Inferior parietal cortex (tissue), 1 donor: ENCODE results near the gene MKRN2.
A peak's percentile ranks its signal among the peaks of the same experiment; 100 is the strongest.
"Not testable (repeated sequence)": the region's sequence is repeated elsewhere in the genome, so short reads cannot be mapped to it uniquely, and the experiment has no call there.

ENCODE experiments used
- DNase-seq: peaks from one replicate; pipeline ENCODE4 v3.0.0-alpha.2; 2016; ENCODE audit errors: extremely low spot score

MKRN2 gene, protein sequence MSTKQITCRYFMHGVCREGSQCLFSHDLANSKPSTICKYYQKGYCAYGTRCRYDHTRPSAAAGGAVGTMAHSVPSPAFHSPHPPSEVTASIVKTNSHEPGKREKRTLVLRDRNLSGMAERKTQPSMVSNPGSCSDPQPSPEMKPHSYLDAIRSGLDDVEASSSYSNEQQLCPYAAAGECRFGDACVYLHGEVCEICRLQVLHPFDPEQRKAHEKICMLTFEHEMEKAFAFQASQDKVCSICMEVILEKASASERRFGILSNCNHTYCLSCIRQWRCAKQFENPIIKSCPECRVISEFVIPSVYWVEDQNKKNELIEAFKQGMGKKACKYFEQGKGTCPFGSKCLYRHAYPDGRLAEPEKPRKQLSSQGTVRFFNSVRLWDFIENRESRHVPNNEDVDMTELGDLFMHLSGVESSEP

DNA sequence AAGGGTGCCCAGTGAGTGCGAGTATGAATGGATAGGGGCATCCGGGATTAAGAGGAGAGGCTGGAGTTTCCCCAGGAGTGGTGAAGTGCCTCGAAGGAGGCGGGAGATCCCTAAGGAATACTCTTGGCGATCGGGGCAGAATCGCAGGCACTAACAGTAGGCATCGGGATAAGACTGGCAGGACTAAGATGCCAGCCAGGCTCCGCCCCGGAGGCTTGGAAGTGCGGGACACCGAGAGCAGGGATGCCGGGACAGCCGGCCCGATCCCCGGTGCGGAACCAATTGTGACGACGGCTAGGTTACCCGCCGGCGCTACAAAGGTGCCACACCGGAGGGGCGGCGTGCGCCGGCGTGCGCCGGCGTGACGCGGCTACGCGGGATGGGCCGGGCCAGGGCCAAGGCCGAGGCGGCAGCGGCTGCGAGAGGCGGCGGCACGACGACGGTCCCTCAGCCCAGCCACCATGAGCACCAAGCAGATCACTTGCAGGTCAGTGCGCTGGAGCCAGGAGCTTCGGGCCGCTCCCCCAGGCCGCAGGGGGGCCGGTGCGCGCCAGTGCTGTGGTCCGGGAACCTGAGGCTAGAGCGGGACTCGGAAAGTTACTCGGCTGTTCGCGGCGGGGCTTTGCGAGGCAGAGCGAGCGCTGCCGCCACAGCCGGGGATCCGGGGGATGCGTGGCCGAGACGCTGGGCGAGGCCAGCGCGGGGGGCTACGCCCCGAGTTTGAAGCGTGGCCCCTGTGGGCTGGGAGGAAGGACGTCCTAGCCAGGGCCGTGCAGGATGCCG is at the start of gene MKRN2:
MKRN2 (plus strand) TSS at position 398 of the 783 bp plus-strand sequence; CDS start at position 462, 64 bp downstream.
- peak; percentile 90 for DNase-seq

DNA sequence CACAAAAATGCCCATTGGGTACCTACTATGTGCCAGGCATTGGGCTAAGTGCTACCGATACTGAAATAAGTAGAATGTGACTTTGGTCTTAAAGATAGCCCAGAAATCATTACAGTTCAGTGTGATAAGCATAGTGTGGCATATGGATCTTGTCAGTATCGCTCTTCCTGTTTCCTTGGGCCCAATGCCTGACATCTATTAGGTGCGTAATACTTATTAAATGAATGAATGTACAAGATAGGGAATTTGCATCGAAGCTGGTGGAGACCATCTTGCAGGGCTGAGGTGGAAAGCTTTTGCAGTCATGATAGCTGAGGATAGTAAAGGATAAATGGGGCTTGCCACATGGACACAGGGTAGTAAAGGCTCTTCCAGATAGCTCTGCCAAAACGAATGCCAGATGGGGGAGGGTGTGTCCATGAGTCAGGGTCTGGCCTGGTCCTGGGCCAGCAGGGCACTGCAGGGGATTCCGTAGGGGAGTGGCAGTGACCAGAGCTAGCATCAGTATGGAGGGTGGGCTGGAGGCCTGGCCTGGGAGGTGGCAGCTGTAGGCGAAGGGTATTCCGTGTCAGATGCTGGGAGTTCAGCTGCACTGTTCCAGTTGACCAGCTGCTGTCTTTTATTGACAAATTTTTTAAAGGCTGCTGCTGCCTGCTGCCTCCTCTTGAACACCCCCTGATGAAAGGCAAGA is 49.2 kb upstream of the MKRN2 start:
- no peak for DNase-seq

DNA sequence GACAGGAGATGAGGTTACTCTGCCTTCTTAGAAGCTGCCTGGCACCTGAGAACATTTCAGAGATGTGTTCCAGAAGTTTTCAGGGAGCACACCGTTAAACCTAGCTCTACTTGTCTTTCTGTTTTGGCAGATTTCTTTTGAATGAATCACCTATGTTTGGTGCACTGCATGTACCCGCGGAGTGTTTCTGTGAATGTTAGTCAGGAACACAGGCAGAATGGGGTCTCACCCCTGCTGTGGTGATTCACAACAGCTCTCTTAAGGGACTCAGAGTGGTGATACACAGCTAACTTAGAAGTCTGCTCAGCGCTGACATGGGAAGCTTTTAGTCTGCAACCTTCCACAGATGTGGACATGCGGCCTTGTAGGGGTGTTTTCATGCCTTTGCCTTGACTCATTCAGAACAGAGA is 48.6 kb upstream of the MKRN2 start:
- DNase-seq: no peak

DNA sequence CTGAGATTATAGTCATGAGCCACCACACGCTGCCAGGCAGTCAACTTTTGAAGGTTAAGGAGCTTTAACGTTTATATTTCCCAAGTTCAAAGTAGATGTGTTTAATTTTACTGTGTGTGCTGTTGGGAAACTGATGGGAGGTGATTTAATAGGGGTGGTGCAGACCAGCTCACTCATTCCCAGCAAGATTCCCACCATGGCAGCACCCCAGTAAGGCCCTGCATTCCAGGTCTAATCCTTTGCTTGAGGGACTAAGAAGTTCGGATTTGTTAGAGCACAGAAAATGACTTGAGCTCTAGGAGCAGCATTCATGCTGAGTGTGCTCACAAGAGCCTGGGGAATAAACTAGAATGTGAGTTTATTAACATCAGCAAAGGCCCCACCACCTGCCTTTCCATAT is 47.4 kb upstream of the MKRN2 start:
- no peak for DNase-seq

DNA sequence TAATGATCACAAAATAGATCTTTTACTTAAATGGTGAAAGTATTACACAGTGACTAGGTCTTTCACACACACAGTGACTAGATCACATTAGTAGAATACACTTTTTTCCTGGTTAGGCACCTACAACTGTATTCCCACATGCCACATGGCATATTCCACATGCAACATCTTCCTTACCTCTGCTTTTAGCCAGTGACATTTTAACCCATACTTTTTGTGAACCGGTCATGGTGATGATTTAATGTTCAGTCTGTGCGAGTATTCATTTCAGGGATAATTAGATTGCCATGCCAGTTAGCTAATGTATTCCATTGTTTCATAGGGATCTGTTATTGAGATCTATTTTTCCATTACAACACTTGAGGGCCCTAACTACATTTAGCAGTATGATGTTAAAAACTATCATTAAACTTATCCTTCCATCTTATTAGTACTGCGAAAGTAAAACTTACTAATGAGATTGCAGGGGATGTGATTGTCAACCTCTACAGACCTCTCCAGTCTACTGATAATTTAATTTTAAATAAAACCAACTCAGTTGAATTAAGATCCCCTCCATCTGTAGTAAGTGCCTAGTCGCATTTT is 44.3 kb upstream of the MKRN2 start:
- DNase-seq: no peak

DNA sequence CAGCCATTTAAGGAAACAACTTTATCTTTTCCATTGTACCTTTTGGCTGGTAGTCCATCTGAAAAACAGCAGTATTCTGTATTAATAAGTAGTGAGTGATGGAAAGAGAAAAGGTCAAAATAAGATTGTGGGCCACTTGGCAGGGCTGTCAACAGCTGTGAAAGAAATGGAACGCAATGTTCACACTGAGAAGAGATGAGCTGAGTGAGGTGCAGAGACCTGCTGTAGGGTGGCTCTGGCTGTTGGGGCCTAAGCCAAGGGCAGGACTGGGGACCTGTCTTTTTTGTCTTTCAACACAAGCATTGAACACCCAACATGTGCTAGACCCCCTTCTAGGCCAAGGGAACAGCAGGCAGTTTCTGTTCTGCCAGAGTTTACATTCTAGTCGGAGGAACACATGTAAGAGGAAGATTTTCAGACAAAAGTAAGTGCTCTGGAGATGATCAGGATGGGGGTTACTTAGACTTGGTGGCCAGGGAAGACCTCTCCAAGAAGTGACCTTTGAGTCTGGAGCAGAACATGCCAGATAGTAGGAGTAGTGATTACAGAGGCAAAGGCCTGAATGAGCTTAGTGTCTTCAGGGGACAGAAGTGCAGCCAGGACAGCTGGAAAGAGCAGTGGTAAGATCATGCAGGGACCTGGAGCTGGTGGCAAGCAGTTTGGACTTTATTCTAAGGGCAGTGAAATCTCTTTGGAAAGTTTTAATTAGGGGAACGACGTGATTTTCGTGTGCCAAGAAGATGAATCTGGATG is 43.0 kb upstream of the MKRN2 start:
- DNase-seq: no peak

DNA sequence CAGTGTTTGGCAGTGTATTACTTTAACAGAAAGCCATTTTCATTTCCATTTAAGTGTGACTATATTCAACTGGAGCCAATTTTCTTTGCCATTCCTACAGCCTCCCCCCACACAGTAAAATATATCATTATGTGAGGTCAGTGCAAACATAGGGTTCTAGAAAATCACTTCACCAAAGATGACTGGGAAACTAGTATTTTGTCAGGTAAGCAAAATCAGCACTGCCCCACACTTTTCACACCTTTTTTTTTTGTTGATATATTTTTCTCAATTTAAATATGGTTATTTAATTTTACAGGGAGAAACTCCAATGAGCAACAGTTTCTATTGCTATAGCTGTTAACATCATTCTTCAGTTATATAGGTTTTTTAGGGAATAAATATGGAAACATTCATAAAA is 41.3 kb upstream of the MKRN2 start:
- DNase-seq: no peak

DNA sequence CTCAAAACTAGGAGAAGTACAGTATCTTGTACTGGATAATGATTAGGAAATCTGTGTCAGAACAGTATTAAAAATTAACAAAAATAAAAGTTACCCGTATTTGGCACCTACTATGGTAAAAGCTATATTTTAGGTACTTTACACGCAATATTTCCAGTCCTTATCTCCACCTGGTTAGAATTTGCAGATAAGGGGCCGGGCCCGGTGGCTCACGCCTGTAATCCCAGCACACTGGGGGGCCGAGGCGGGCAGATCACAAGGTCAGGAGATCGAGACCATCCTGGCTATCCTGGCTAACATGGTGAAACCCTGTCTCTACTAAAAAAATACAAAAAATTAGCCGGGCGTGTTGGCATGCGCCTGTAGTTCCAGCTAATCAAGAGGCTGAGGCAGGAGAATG is 40.0 kb upstream of the MKRN2 start:
- no peak for DNase-seq

DNA sequence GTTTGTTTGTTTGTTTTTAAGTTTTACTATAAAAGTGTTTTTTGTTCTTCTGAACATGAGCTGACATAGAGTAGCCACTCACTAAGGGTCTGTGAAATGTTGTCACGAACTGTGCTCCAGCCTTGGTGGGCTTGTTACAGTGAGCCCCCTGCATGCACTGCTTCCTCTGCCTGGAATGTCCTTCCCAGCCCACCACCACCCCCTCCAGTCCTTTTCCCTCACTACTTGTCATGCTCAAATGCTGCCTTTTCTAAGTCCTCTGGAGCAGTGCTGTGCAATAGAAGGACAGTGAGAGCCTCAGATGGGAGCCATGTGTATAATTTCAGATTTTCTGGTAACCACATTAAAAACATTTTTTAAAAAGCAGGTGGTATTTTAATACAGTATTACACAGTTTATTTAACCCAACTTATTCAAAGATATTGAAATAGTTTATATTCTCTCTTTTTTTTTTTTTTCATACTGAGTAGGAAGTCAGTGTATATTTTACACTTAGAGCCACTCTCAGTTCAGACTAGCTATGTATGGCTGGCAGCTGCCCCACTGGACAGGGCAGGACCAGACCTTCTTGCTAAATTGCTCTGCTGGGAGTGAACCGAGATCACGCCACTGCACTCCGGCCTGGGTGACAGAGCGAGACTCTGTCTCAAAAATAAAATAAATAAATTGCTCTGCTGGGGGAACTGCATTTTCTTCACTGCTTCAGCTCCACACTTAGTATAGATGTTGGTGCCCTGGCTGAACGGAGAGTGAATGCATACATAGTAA is 38.4 kb upstream of the MKRN2 start:
- DNase-seq: no peak

DNA sequence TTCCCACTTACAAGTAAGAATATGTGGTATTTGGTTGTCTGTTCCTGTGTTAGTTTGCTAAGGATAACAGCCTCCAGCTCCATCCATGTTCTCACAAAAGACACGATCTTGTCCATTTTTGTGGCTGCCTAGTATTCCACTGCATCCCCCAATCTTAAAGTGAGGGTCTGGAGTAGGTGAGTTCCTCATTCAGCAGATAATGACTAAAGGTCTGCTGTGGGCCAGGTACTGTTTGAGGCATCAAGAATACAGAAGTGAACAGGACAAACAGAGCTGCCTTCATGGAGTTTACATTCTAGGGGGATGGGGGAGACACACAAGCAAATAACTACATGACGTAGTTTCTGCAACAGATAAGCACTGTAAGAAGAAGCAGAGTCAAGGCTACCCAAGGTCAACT is 35.9 kb upstream of the MKRN2 start:
- DNase-seq: no peak

DNA sequence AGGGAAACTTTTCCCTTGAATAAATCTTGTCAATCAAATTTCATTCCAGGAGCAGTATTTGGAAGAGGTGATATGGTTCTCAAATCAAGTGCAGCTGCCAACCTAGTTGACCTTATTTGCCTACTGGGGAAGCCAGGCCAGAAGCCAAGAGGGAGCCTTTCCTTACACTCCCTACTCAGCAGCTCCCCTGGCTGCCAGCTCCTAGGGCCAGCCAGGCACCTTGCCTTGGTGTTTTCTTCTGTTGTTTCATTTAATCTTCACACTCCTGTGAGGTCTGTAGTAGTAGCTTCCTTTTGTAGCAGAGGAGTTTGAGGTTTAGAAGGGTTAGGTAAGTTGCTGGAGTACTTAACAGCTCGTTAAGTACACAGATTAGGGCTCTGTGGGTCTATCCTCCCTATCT is 34.2 kb upstream of the MKRN2 start:
- DNase-seq: no peak

DNA sequence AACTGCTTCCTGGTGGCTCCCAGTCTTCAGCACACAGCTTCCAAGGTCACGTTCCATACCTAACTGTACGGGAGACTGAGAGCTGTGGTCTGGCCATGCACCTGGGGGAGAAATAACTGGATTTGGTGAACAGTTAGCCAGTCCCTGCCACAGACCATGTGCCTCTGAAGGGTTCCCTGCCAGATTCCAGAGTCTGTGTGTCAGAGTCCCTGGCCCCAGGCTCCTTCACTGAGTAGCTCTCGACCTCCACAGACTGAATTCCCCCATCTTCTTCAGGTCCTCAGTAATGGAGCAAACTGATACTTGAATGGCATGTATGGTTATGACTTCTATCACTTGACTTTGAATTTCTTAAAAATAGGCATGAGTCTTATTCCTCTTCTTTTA is 29.1 kb upstream of the MKRN2 start:
- no peak for DNase-seq

DNA sequence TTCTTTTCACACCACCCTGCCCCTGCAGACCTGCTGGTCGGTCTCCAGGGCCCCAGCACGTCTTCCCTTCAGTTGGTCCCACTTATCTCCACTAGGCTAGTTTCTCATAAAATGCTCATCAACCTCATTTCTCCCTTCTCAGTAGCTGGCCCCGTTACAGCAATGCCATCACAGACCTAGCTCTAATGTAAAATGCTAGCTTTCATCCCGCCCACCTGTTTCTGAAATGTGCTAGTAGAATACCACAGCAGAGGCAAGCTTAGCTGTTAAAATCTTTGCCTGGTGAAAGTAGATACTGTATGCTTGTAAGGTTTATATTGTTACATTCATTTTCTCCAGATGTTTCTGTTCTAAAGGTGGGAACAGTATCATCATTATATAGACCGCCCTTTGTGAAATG is 24.7 kb upstream of the MKRN2 start:
- DNase-seq: peak; percentile 27

DNA sequence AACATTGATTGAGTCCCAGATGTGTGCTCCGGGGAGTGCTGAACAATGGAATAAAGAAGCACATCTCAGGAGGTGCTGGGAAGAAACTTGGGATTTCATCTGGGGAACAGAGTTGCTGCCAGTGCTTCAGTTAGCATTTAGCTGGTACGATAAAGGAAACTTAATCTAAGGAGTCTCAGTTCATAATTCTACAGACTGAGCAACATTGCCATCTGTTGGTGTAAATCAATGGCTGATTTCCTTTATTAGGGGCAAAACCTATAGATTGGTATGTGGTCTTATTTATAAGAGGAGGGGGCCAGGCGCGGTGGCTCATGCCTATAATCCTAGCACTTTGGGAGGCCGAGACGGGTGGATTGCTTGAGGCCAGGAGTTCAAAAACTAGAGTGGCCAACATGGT is 20.5 kb upstream of the MKRN2 start:
- no peak for DNase-seq

DNA sequence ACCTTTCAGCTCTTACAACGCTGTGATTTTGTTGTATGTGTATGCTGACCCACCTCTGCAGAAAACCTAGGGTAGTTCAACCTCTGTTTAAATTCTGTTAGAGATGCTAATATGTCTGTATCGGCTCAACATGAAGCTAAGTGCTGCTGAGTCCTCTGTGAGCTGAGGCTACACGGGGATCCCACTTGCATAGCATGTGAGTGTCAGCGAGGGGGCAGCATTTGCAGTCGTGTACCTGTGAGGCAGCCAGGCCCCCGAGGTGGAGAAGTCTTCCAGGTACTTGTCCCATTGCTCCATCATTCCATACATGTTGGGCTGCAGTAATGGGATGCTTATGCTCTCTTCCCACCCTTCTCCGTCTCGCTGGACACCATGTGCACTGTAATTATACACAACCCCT is 15.3 kb upstream of the MKRN2 start:
- no peak for DNase-seq

DNA sequence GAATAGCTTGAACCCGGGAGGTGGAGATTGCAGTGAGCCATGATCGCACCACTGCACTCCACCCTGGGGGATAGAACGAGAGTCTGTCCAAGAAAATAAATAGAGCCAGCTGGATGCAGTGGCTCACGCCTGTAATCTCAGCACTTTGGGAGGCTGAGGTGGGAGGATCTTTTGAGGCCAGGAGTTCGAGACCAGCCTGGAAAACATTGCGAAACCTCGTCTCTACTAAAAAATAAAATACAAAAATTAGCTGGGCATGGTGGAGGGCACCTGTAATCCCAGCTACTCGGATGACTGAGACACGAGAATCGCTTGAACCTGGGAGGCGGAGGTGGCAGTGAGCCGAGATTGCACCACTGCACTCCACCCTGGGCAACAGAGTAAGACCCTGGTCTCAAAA is 13.4 kb upstream of the MKRN2 start:
- DNase-seq: not testable (repeated sequence)

DNA sequence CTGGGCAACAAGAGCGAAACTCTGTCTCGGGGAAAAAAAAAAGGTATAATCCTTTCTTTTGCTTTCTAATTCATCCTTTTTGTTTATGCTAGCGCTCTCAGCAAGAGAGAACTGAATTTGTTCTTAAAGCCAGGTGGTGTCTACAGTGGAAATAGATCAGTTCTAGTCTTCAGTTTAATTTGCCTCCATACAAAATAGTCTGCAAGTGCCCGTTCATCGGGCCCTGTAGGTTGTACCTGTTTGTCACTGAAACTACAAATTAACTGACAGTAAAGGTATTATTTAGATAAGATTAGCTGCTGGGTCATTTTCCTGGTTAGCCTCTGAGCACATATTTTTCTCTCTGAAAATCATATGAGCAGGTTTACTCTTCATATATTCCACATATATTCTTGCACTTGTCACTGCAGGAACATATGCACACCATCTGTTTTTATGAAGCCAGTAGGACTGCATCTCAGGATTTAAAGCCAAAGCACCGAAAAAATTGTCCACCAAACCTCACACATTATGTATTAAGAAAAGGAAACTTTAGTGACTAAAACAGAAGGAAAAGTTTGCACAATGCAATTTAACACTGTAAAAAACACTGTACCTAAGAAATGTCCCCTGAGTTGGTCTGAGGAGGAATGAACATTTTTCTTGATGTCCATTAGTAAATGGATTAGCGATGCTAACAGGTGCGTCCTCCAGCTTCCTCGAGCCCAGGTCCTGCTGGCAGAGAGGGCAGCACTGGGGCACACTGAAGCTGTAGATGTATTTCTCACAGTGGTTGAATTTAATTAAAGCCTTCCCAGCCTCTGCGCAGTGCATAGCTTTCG is 12.0 kb upstream of the MKRN2 start:
- no peak for DNase-seq

DNA sequence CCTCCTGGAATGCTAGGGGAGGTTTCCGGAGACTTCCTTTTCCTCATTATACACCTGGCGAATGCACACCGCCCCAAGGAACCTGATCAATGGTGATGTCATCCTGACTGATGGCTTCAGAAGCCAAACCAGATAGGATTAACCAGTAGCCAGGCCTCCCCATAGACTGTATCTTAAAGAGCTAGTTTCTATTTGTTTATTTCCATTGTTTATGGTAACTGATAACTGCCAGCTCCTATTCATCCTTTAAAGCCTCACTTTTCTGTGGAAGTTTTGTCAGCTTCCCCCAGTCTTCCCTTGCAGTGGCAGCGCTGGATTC is 11.5 kb upstream of the MKRN2 start, which contains the start of gene MKRN2OS:
MKRN2OS (minus strand) TSS at position 27 of the 319 bp plus-strand sequence. CDS start 35 bp downstream, outside the sequence.
- DNase-seq: no peak

DNA sequence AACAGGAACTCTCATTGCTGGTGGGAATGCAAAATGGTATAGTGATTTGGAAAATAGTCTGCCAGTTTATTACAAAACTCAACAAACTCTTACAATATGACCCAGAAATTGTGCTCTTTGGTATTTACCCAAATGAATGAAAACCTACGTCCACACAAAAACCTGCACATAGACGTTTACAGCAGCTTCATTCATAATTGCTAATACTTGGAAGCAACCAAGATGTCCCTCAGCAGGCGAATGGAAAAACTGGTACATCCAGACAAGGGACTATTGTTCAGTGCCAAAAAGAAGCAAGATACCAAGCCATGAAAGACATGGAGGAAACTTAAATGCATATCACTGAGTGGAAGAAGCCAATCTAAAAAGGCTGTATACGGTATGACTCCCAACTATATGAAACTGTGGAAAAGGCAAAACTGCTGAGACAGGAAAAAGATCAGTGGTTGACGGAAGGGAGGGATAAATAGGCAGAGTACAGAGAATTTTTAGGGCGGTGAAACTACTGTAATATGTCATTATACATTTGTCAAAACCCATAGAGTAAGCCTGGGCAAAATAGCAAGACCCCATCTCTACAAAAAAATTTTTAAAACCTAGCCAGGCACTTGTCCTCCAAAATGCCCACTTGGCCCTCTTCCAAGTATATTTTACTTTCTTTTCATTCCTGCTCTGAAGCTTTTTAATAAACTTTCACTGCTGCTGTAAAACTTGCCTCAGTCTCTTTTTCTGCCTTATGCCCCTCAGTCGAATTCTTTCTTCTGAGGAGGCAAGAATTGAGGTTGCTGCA is 6.7 kb upstream of the MKRN2 start:
- no peak for DNase-seq
